MV-4-11 (cell line): ENCODE data around the gene ALX3.
"Not testable (repeated sequence)": the region's sequence is repeated elsewhere in the genome, so short reads cannot be mapped to it uniquely, and the experiment has no call there.

Experiments
- DNase-seq: peaks from one replicate; lab custom pipeline; 2025; lab: John Stamatoyannopoulos, UW

The ALX3 gene

GRCh38 chr1:110089561-110090275 lies 19.2 kb upstream of the ALX3 start:
- no peak for DNase-seq

GRCh38 chr1:110088739-110089316 lies 18.4 kb upstream of the ALX3 start:
- DNase-seq, result no peak

GRCh38 chr1:110087812-110088738 lies 17.6 kb upstream of the ALX3 start:
- peak; percentile 45 for DNase-seq

DNA sequence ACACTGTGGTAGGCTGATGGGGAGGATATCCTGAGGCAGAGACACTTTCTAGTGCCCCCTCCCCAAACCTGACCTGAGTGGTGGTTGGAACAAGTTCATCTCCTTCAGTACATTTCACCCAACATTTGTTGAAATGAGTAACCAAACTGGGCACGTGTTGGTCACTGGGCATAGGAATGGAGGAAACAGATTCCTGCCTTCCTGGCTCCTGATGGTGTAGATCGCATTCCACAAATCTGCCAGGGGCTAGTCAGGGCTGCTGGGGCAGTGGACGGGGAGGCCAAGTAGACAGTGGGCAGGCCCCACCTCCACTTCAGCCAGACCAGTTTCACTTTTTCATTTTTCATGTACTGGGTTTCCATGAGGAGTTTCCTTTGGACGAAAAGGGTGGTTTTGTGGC lies 16.5 kb upstream of the ALX3 start:
- no peak for DNase-seq

- DNase-seq, result no peak
Observed at GRCh38 chr1:110085671-110086070, 15.2 kb upstream of the ALX3 start.

- peak; percentile 51 for DNase-seq
Observed at GRCh38 chr1:110084227-110085078, 14.0 kb upstream of the ALX3 start.

- no peak for DNase-seq
Observed at GRCh38 chr1:110083866-110084226, 13.4 kb upstream of the ALX3 start.

DNA sequence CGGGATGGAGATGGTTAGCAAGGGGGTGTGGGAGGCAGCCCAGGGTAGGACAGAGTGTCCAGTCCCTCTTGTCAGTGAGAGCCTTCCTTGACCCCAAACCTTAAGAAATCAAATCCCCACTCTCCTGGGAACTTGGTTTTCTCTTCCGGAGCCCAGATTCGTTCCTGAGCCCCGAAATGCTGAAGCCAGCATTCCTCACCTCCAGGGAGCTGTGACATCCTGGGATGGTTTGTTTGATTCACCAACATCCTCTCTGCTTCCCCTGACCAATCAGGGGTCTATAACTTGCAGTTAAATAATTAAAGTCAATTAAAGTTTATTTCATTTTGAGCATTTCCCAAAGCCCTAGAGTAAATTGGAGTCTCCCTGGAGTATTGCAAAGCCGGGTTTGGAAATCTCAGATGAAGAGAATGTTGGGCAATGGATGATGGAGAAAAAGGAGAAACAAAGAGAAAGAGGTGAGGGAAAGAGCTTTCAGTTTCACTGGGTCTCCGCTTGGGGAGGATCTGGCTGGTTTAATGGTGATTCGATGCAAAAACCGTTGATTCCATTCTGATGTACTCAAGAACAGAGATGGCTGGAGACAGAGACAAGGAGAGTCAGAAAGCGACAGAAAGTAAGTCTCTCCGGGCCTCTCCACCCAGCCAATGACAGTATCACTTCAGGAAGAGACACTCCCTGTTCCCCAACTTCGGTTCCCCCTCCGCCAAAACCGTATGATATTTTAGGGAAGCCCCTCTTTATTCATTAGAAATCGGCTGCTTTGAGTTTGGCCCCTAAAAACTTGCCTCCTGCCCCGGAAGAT lies 12.8 kb upstream of the ALX3 start:
- DNase-seq, result no peak

GRCh38 chr1:110082477-110082876 lies 12.0 kb upstream of the ALX3 start:
- DNase-seq, result no peak

GRCh38 chr1:110081061-110081460 lies 10.6 kb upstream of the ALX3 start:
- no peak for DNase-seq

- not testable (repeated sequence) for DNase-seq
Observed at GRCh38 chr1:110079995-110080394, 9.5 kb upstream of the ALX3 start.

DNA sequence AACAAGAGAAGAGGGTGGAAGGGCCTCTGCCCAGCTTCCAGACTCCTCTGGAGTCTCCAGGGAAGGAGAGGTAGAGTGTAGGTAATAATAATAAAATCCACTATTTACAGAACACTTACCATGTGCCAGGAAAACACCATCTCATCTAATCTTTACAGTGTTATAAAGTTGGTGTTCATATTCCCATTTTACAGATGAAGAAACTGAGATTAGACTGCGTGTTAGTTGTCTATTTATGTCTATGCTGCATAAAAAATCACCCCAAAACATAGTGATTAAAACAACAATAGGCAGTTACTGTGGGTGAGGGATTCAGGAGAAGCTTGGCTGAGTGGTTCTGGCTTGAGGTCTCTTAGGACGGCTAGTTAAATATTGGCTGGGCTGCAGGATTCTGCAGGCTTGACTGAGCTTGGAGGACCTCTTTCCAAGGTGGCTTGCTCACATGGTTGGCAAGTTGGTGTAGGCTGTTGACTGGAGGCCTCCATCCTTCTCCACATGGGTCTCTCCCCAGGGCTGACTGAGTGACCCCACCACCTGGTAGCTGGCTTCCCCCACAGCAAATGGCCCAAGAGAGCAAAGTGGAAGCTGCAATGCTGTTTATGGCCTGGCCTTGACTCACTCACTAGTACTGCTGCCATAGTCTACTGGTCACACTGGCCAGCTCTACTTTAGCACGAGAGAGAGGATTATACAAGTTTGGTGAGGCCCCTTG lies 6.5 kb upstream of the ALX3 start:
- no peak for DNase-seq

- DNase-seq, result peak; percentile 11
Observed at GRCh38 chr1:110074166-110074565, 3.7 kb upstream of the ALX3 start.

DNA sequence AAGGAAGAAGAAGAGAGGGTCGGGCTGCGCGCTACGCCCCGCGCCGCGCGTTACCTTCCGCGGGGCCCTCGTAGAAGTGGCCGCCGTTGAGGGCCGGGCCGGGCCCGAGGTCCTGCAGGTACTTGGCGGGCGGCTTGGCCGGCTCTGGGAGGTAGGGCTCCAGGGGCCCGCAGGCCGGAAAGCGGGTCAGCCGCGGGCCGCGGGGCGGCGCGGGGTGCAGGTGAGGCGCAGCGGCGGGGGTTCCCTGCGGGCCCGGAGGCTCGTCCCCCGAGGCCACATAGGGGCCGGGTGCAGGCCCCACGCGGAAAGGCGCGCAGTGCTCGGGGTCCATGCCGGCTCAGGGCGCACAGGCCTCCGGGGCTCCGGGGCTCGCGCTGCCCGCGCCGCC lies 196 bp downstream of the ALX3 start:
- no peak for DNase-seq

GRCh38 chr1:110069404-110070281 lies 829 bp downstream of the ALX3 start:
- no peak for DNase-seq

DNA sequence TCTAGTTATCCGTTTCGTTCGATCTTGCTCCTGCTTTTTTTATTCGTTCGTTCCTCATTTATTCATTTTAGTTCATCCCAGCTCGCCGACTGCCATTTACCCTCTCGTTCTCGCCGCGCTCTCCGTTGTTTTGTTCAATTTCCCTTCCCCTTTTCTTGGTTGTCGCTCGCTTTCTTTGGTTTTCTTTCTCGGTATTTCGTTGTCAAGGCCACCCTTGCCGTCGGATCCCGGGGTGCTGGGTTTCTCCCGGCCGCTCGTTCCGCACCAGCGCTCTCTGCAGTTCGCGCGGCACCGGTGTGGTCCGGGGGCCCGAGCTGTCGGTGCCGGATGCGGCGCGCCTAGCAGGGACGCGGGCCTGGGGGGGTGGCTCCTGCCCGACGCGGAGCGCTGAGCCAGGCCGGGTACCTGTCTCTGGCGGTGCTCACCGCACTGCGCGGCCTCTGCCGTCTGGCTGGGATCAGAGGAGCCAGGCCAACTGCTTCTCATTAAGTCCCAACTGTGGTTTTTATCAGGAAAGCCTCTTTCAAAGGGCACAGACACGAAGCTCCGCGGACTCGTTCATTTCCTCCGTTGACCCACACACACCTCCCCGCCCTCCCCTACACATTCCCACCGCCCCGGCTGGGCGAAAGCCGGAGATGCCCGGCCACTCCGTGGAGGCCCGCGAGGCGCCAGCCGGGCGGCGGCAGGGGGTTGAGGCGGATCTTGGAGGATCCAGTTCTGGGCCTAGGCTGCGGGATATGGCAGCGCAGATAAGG lies 1.6 kb downstream of the ALX3 start:
- peak; percentile 67 for DNase-seq

- DNase-seq, result peak; percentile 24
Observed at GRCh38 chr1:110067893-110068645, 2.4 kb downstream of the ALX3 start.

DNA sequence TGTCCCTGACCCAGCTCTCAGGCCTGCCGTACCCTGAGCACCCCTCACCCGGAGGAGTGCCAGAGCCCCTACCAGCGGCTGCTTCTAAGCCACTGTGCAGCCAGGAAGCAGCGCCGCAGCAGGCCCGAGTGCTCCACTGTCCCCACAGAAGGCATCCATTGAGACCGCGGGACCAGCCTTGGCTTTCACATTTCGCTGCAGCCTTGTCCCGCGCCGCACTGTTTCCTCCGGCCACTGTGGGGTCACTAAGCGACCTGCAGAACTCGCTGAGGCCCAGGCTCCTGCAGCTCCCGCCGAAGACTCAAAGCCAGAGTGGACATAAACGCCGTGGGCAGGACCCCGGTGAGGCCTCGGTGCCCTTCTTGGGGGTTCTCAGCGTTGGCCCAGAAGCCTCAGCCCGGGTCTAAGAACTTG lies 3.0 kb downstream of the ALX3 start:
- no peak for DNase-seq
